ENCODE results near the gene OR2L13.
"Not testable (repeated sequence)": the region's sequence is repeated elsewhere in the genome, so short reads cannot be mapped to it uniquely, and the experiment has no call there.

The OR2L13 gene

GRCh38 chr1:248094884-248095283, at the start of gene OR2L13:
TSS of gene OR2L13 (plus strand) at chr1:248095184. CDS start at chr1:248099376, 4,192 bp downstream.
- DNase-seq (ENCODE audit: low read depth in 3 of 3) = no peak

DNA sequence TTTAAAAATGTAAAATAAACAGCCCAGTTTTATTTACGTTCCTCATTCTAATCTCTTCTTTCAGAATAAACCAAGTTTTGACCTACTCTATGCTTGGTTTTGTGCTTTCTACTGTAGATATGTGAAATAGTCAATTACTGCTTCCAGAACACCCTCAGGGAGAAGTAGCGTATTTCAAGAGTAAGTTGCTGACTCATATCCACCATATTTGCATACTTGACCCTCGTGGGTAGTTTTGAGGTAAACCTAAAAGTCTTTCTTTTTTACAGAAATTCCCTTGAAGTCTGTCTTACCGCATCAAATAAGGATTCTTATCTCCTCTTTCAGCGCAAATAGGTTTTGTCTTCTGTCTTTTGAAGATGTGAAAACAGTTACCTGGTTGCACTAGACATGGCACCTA, 49.8 kb upstream of the OR2L13 start:
- no peak for DNase-seq (ENCODE audit: low read depth in 3 of 3)

- no peak for DNase-seq (ENCODE audit: low read depth in 3 of 3)
Observed at GRCh38 chr1:248046536-248046935, 48.4 kb upstream of the OR2L13 start, which contains the start of gene OR2L3. TSS of gene OR2L3 (plus strand) at chr1:248046836. CDS start at chr1:248060682, 13,846 bp downstream.

DNA sequence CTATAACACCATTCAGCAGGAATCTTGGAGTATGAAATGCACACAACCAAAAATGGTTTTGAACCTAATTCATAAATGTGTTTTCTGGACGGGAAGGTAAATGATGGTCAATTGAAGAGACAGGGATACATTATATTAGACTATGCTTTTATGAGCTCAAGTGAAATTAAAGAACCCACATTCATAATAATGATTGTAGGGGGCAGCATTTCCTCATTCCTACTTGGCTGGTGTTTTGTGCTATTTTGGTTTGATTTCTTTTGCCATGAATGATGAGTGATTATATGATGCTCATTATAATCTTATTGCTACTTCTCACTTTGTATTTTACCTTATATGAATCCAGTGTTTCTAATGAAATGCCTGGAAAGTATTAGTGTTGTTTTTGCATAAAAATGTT, 48.0 kb upstream of the OR2L13 start:
- DNase-seq (ENCODE audit: low read depth in 3 of 3) = no peak

- no peak for DNase-seq (ENCODE audit: low read depth in 3 of 3)
Observed at GRCh38 chr1:248054671-248055070, 40.3 kb upstream of the OR2L13 start.

GRCh38 chr1:248055261-248055660, 39.7 kb upstream of the OR2L13 start:
- DNase-seq (ENCODE audit: low read depth in 3 of 3) = no peak

DNA sequence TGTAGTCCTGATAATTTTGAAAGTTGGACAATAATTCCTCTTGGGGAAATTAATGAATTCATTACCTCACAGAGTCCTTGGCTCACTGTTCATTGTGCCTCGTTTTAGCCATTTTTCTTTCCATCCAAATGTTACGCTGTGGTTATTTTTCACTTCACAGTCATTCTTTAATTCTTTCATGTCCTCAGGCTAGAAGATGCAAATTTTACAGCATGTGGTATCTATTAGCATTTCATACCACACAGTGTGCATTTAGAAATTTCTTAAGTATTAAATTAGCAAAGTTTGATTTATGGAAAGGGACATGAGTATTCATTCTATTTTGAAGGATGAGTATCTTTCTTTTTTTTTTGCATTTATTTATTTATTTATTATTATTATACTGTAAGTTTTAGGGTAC, 29.9 kb upstream of the OR2L13 start:
- no peak for DNase-seq (ENCODE audit: low read depth in 3 of 3)

- no peak for DNase-seq (ENCODE audit: low read depth in 3 of 3)
Observed at GRCh38 chr1:248065604-248066003, 29.4 kb upstream of the OR2L13 start.

DNA sequence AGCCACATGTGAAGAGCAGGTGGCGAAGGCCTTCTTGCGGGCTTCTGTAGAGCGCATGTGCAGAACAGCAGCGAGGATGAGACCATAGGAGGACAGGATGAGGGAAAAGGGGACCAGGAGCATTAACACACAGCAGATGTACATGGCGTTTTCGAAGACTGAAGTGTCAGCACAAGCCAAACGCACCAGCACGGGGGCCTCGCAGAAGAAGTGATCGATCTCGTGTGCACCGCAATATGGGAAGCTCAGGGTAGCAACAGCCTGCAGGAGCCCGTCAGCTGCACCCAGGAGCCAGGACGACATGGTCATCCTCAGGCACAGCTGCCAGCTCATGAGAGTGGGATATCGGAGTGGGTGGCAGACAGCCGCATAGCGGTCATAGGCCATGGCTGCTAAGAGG, 11.1 kb upstream of the OR2L13 start:
- not testable (repeated sequence) for DNase-seq (ENCODE audit: low read depth in 3 of 3)

- no peak for DNase-seq (ENCODE audit: low read depth in 3 of 3)
Observed at GRCh38 chr1:248098529-248098928, 3.5 kb downstream of the OR2L13 start.

GRCh38 chr1:248102847-248103246, 7.9 kb downstream of the OR2L13 start:
- no peak for DNase-seq (ENCODE audit: low read depth in 3 of 3)

GRCh38 chr1:248111157-248111556, 16.2 kb downstream of the OR2L13 start:
- no peak for DNase-seq (ENCODE audit: low read depth in 3 of 3)

GRCh38 chr1:248114890-248115289, 19.9 kb downstream of the OR2L13 start:
- DNase-seq (ENCODE audit: low read depth in 3 of 3) = no peak

- no peak for DNase-seq (ENCODE audit: low read depth in 3 of 3)
Observed at GRCh38 chr1:248127653-248128052, 32.7 kb downstream of the OR2L13 start.

GRCh38 chr1:248136811-248137210, 41.8 kb downstream of the OR2L13 start:
- DNase-seq (ENCODE audit: low read depth in 3 of 3) = no peak

DNA sequence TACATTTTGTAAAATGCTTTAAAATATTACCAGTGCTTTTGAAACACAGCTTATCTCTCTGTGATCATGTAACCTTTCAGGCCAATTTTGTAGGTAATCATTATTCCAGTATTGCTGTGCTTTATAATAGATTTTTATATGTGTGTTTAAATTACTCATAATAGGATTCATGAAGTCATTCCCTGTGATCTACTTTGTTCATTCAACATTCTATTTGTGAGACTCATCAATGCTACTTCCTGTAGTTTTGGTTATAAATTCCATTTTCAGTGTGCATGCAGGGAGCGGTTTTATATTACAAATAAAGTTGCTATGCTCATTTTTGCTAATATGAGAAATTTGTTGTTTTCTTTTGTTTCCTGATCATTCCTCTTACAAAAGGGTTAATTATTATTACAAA, 45.9 kb downstream of the OR2L13 start:
- DNase-seq (ENCODE audit: low read depth in 3 of 3) = no peak

DNA sequence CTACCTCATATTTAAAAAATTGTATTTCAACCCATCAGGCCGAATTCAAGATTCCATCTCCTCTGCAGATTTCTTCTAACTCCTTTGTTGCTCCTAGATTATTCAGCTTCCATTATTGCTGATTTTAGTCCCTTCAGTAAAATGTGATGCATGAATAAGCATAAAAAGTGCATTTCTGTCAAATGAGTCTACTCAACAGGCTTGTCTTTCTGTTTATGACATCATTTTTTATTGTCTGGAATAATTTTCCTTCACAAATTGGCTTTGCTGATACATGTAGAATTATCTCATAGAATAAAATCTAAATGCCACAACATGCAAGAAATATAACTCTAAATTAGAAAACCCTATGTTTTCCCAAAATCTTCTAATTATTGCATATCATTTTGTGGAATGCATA, 48.3 kb downstream of the OR2L13 start:
- no peak for DNase-seq (ENCODE audit: low read depth in 3 of 3)

DNA sequence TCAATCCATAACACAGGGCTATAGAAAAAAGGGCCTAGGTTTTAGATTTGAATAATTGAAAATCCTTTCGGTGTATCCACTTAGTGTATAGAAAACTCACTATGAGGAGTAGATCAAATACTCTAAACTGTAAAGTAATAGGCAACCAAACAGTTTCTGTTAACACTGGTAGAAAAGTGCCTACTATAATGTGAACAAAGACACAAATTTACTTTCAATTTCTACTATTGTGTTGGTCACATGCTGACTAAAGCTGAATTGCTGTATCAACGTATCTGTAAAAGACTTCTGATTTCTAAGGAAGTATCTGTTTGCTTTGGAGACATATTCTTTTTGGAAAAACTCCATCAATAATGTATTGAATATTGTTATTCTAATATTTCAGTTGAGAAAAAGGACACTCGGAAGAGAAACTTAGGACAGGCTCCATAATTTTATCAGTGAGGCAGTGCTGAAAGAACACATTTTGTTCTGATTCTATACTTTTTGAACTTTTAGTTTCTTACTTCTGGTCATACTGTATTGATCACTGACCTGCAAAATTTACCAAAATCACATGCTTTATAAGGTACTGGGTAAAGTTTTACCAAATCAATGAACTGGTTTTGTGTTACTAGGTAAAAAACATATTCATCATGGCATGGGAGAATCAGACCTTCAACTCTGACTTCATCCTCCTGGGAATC, 49.7 kb downstream of the OR2L13 start, which contains the start of gene OR2M5:
Gene OR2M5 (plus strand): TSS at position 636 of the 686 bp plus-strand sequence. CDS start 0 bp downstream, at position 636.
- no peak for DNase-seq (ENCODE audit: low read depth in 3 of 3)
